Panc1 (cell line): Measurements from ENCODE around the gene RPS6KL1. TPM values are rescaled to one million over a fixed set of nuclear protein-coding genes. Genes with fewer than 3 reads are reported as not detected.

ENCODE experiments used
- ATAC-seq: fragments of 200-7000 bp; cut with Tn5 transposase; 2 replicates; pipeline ENCODE4 v1.9.1; 2020; ENCODE audit warnings: mild to moderate bottlenecking, moderate library complexity
- BruUV-seq: library from RNA; stranded (reverse); fragments of 400-500 nt; replicated peaks from 2 replicates; lab custom pipeline; 2021; lab: Mats Ljungman, UMichigan
- CTCF ChIA-PET: fragments of 300-600 bp; sonication (Branson Sonifier 250); formaldehyde crosslinking; loops from one replicate; lab custom pipeline; 2022; ENCODE audit warnings: antibody characterized with exemption; lab: Charles Lee
- POLR2A ChIA-PET: fragments of 300-600 bp; sonication (Branson Sonifier 250); formaldehyde crosslinking; loops from one replicate; lab custom pipeline; 2022; ENCODE audit warnings: antibody characterized with exemption; lab: Charles Lee
- DNase-seq: peaks from one replicate; pipeline ENCODE4 v3.0.0-alpha.2; 2010; ENCODE audit warnings: low read depth, low spot score
- H3K27ac ChIP-seq: 2 replicates; pipeline ENCODE4 v1.5.1; 2011; ENCODE audit warnings: mild to moderate bottlenecking, low read length, inconsistent platforms
- H3K27me3 ChIP-seq: fragments of 200-500 bp; sonication (Bioruptor generic); 2 replicates; pipeline ENCODE4 v1.6.0; 2014; ENCODE audit warnings: low read length, inconsistent platforms; ENCODE audit not compliant: control insufficient read depth, insufficient read depth
- H3K36me3 ChIP-seq: fragments of 200-500 bp; sonication (Bioruptor generic); 2 replicates; pipeline ENCODE4 v1.5.1; 2014; ENCODE audit warnings: inconsistent platforms, mild to moderate bottlenecking, low read length, moderate library complexity; ENCODE audit not compliant: control insufficient read depth, insufficient read depth
- H3K4me1 ChIP-seq: 2 replicates; pipeline ENCODE4 v1.5.1; 2011; ENCODE audit warnings: inconsistent platforms, mild to moderate bottlenecking, low read length, moderate library complexity; ENCODE audit not compliant: control insufficient read depth, insufficient read depth
- H3K4me3 ChIP-seq, 2 experiments: 2 replicates each; pipeline ENCODE4 v1.5.1; 2011 to 2012; ENCODE audit warnings: low read depth in 2 of 2, low read length in 2 of 2, mild to moderate bottlenecking in 2 of 2, inconsistent platforms in 1 of 2, moderate library complexity in 1 of 2
- H3K9me3 ChIP-seq: fragments of 200-500 bp; sonication (Bioruptor generic); 2 replicates; pipeline ENCODE4 v1.5.1; 2014; ENCODE audit warnings: low read depth, mild to moderate bottlenecking, inconsistent platforms, low read length, moderate library complexity; ENCODE audit not compliant: control insufficient read depth, insufficient read depth
- CTCF ChIP-seq: fragments of 450-650 bp; IDR thresholded peaks from 2 replicates; pipeline ENCODE4 v1.5.1; 2017; ENCODE audit warnings: mild to moderate bottlenecking
- POLR2AphosphoS5 ChIP-seq: IDR thresholded peaks from 2 replicates; pipeline ENCODE4 v1.6.1; 2012; ENCODE audit warnings: mild to moderate bottlenecking, low read depth, low read length, moderate library complexity
- SIN3A ChIP-seq: IDR thresholded peaks from 2 replicates; pipeline ENCODE4 v1.6.1; 2012; ENCODE audit warnings: low read depth, mild to moderate bottlenecking, low read length, moderate library complexity, borderline replicate concordance; ENCODE audit not compliant: insufficient read depth
- TCF7L2 ChIP-seq: IDR thresholded peaks from 2 replicates; pipeline ENCODE4 v1.6.1; 2011; ENCODE audit warnings: mild to moderate bottlenecking, low read depth, low read length, inconsistent platforms
- in situ Hi-C: cut with HindIII; loops from 2 replicates; pipeline ENCODE4 v1.10.0; 2016; ENCODE audit warnings: low sequenced_read_pairs, low pct_unique_long_range_greater_than_20kb
- intact Hi-C: fragments of 100-400 bp; cut with micrococcal nuclease; formaldehyde crosslinking; loops from one replicate; pipeline ENCODE4 v1.10.0; 2022; ENCODE audit not compliant: unreplicated experiment
- total RNA-seq: library from RNA; stranded (reverse); gene quantifications from one replicate; pipeline ENCODE4 v1.2.1, GENCODE V29; 2021; ENCODE audit not compliant: unreplicated experiment
- TF ChIP-seq, protein P1 (sequence below), 2 experiments: IDR thresholded peaks; 2 replicates each; pipeline ENCODE4 v1.6.1; 2011 to 2012; ENCODE audit warnings: low read depth in 2 of 2, control low read depth in 1 of 2, low read length in 1 of 2, mild to moderate bottlenecking in 1 of 2, moderate library complexity in 1 of 2; ENCODE audit not compliant: insufficient read depth in 1 of 2

The RPS6KL1 gene
- total RNA-seq, 1 experiment from 2014 or later, result 14.9 TPM

DNA sequence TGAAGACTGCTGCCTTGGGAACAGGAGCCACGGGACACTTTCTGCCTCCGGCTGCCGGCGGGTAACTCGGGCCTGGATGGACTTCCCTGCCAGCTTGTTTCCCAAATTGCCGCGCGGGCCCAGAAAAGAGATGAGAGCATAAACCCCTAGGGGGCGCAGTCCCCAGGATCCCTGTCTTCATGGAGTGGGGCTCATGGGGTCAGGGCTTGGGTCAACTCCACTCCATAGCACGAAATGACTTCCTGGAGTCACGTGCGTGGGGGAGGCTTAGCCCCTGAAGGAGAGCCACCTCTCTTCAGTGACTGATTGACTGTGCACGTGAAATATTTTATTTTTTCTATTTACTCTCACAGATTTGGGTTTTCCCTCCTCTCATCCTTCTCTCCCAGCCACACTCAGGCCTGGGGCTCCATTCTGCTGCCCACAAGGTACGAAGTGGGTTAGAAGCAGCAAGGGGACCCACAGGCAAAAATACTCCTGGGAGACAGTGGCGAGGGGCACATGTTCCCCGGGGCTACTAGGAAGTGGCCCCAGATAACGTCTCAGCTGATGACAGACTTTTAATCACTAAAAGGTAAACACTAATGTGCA lies 22.3 kb upstream of the RPS6KL1 start:
- 0 out of 2 replicates have a peak, but pooled peaks cover 2% of the 10 kb centered on the region for H3K4me1 ChIP-seq
- no peak overlapping the region for H3K4me3 ChIP-seq
- no TSS peak for BruUV-seq
- intact Hi-C loops (loop anchor here (10.0 kb wide), 2 partner anchors 59 to 139 kb away; partner anchors contain the start of gene EIF2B2), in situ Hi-C loops (no loop called here)
- no peaks in the 10 kb centered on the region for H3K9me3 ChIP-seq
- ChIA-PET POLR2A (no interaction called here), CTCF (interaction anchor here (0.6 to 1.3 kb wide), 6 partner anchors 9 to 441 kb away, joined by 3 to 8 read pairs (median 3); partner anchors contain the start of gene PGF)
- ATAC-seq, result peak; percentile 46
- H3K27ac ChIP-seq, result no peak overlapping the region
- no peak for DNase-seq
- peak; percentile 82 for TF ChIP-seq CTCF
- no peak for TF ChIP-seq SIN3A
- H3K27me3 ChIP-seq, result no peaks in the 10 kb centered on the region
- no peaks in the 10 kb centered on the region; the same call in 1 of the 2 replicates for H3K36me3 ChIP-seq

- TF ChIP-seq SIN3A (no peak), TCF7L2 (no peak), CTCF (no peak), POLR2AphosphoS5 (no peak)
- TF ChIP-seq, protein P1, sequence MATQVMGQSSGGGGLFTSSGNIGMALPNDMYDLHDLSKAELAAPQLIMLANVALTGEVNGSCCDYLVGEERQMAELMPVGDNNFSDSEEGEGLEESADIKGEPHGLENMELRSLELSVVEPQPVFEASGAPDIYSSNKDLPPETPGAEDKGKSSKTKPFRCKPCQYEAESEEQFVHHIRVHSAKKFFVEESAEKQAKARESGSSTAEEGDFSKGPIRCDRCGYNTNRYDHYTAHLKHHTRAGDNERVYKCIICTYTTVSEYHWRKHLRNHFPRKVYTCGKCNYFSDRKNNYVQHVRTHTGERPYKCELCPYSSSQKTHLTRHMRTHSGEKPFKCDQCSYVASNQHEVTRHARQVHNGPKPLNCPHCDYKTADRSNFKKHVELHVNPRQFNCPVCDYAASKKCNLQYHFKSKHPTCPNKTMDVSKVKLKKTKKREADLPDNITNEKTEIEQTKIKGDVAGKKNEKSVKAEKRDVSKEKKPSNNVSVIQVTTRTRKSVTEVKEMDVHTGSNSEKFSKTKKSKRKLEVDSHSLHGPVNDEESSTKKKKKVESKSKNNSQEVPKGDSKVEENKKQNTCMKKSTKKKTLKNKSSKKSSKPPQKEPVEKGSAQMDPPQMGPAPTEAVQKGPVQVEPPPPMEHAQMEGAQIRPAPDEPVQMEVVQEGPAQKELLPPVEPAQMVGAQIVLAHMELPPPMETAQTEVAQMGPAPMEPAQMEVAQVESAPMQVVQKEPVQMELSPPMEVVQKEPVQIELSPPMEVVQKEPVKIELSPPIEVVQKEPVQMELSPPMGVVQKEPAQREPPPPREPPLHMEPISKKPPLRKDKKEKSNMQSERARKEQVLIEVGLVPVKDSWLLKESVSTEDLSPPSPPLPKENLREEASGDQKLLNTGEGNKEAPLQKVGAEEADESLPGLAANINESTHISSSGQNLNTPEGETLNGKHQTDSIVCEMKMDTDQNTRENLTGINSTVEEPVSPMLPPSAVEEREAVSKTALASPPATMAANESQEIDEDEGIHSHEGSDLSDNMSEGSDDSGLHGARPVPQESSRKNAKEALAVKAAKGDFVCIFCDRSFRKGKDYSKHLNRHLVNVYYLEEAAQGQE (IDR thresholded peaks at IDR 0.05; ENCODE audit: insufficient read depth in 1 of 2, low read depth in 2 of 2, low read length in 1 of 2), result no peak
- BruUV-seq, result no TSS peak
- no peaks in the 10 kb centered on the region; the same call in 1 of the 2 replicates for H3K36me3 ChIP-seq
- ChIA-PET POLR2A (no interaction called here), CTCF (no interaction called here)
- no peak for DNase-seq
- no peaks in the 10 kb centered on the region for H3K27me3 ChIP-seq
- H3K9me3 ChIP-seq, result no peaks in the 10 kb centered on the region
- in situ Hi-C loops, result no loop called here
- no peaks in the 10 kb centered on the region; the same call in 1 of the 2 replicates for H3K4me1 ChIP-seq
- H3K4me3 ChIP-seq, result no peak overlapping the region
- intact Hi-C loops, result loop anchor here (10.0 kb wide), 2 partner anchors 62 to 142 kb away; partner anchors contain the start of gene EIF2B2
- ATAC-seq, result no peak
- no peak overlapping the region for H3K27ac ChIP-seq
Observed at GRCh38 chr14:74942608-74943007, 19.5 kb upstream of the RPS6KL1 start.
